ENCODE data around the gene TMEM238.

The TMEM238 gene

DNA sequence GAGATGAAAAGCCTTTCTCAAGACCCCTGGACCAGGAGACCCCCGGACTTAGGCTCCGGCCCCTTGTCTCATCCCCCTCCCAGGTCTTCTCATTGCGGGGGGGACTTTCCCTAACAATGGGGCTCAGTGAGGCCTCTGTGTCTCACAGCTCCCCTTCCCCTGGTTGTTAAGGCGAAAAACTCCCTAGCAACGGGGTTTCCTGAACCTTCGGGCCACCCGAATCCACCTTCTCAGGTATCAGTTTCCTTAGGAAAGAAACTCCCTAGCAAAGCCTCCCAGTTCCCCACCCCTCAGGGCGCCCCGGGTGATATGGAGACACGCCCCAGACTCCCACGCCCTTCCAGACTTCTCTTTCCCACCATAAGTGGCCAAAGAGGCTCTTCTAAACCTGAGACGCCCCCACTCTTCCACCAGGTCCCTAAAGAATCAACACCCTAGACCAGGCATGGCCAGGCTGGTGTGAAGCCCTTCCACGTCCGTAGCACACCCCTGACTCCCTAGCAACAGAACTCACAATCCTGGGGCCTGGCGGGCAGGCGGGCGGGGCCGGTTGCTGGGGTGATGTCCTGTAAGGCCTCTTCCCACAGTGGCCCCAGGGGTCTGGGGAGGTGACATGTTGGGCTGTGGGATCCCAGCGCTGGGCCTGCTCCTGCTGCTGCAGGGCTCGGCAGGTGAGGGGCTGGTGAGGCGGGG is 7.7 kb downstream of the TMEM238 start, which contains the start of gene TMEM190:
TMEM190 (plus strand) TSS at position 586 of the 693 bp plus-strand sequence; CDS start at position 614, 28 bp downstream.
- DNase-seq: no peak

DNA sequence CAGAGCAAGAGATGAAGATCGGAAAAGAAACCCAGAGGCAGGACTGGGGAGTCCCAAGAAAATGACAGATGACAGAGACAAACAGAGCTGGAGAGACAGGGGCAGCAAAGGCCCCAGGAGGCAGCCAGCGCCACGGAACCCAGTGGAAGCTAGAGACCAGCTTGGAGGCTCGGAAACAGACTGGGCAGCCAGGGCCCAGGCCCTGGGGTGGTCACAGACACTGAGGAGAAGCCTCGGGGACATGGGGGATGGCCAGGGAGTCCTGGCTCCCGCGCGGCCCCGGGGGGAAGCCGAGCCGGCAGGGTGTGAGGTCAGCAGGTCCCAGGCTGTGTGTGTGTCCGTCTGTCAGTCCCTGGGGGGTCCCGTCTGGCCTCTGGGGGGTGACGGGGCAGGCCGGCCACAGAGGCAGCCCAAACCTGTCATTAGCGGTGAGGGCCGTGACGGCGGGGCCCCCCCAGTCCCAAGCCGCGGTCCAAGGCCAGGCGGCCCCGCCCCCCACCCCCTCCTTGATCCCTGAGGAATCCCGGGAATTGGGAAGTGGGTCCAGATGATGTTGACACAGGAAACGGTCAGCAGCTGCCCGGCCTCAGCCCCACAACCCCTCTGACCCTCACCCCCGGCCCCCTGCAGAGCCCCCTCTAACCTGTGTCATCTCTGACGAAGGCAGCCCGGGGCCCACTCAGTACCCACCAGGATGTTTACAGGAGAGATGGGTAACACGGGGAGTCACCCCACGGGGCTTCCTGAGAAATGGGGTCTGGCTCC is 9.9 kb downstream of the TMEM238 start:
- no peak for DNase-seq

DNA sequence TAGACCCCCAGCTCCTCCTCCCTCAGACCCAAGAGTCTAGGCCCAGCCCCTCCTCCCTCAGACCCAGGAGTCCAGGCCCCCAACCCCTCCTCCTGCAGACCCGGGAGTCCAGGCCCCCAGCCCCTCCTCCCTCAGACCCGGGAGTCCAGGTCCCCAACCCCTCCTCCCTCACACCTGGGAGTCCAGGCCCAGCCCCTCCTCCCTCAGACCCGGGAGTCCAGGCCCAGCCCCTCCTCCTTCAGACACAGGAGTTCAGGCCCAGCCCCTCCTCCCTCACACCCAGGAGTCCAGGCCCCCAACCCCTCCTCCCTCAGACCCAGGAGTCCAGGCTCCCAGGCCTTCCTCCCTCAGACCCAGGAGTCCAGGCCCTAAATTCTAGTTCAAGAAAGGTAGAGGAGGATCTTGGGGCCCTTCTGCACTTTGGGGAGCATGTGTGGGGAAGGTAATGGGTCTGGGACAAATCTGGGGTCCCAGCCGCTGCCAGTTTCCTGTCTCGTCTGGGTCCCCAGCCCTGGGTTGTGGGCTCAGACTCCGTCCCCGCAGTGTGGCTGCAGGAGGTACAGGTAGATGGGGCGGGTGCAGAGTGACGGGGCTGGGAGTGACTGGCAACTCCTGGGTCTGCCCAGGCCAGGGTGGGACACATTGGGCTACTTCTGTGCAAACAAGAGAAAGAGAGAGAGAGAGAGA is 10.6 kb downstream of the TMEM238 start:
- DNase-seq: no peak

- no peak for DNase-seq
Measured at GRCh38 chr19:55372316-55373081, 11.6 kb downstream of the TMEM238 start.

DNA sequence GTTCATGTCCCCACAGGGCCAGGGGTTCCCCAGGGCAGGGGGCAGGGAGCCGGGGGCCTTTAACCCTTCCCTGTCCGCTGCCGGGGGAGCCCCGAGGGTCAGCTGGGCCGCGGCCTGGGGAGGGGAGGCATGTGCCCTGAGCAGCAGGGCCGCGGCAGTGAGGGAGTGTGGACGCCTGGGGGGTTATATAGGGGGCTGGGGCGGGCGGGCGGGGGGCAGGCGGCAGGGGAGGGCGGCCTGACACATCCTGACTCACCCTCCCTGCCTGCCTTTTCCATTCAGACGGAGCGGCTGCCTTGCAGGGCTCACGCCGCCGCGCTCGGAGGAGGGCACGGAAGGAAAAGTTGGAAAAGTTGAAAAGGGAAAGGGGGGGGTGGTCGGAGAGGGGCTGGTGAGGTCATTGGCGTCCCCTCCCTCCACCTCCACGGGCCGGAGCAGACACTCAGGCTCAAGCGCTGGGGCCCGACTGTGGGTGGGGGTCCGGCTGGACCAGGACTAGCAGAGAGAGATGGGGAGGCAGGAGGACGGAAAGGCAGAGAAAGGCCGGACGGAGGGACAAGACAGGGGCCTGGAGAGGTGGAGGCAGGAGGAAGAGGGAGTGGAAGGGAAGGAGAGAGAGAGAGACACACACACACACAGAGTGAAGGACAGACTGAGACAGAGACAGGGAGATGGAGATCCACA is 13.6 kb downstream of the TMEM238 start, which contains the start of gene IL11:
IL11 (minus strand) TSS at position 159 of the 684 bp plus-strand sequence; CDS start at position 6, 153 bp downstream.
- DNase-seq: no peak

GRCh38 chr19:55369653-55370304 is 14.3 kb downstream of the TMEM238 start:
- DNase-seq: no peak

DNA sequence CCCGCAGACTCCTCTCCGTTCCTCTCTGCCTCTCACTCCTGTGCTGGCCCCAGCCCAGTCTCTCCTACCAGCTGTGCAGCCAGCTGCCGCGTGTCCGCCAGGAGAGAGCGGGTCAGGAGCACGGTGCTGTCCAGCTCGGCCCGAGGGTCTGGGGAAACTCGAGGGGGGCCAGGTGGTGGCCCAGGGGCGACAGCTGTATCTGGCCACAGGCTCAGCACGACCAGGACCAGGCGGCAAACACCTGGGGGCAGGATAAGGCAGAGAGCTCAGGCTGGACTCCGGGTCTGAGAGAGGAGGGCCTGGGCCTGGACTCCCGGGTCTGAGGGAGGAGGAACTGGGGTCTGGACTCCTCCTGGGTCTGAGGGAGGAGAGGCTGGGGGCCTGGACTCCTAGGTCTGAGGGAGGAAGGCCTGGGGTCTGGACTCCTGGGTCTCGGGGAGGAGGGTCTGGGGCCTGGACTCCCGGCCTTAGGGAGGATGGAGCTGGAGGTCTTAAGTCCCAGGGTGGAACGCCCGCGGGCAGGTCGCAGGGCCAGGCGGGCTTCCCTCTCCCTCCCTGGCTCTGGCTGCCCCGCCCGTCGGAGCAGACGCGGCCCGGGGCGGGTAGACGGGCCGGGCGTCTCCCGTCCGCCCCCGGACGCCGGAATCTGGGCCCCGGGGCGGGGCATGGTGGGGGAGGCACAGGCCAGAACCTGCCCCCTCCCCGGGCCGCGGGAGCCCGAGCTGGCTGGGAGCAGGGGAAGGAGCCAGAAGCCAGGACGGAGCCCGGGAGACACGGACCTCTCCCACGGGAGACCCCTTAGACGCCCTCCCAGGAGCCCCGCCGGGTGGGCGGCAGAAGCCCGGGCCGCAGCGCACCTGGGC is 15.2 kb downstream of the TMEM238 start:
- DNase-seq: no peak

DNA sequence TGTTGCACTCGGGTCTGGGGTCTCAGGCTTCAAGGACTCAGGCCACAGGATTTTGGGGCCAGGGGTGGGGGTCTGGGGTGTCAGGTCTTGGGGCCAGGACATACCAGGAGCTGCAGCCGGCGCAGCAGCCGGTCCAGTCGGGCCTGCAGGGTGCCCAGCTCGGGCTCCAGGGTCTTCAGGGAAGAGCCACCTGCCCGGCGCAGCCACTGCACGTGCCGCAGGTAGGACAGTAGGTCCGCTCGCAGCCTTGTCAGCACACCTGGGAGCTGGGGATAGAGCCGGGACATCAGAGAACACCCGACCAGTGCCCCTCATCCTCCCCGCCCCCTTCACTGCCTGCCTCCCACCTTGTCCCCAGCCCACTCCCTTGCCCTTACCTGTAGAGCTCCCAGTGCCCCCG is 16.0 kb downstream of the TMEM238 start:
- no peak for DNase-seq

DNA sequence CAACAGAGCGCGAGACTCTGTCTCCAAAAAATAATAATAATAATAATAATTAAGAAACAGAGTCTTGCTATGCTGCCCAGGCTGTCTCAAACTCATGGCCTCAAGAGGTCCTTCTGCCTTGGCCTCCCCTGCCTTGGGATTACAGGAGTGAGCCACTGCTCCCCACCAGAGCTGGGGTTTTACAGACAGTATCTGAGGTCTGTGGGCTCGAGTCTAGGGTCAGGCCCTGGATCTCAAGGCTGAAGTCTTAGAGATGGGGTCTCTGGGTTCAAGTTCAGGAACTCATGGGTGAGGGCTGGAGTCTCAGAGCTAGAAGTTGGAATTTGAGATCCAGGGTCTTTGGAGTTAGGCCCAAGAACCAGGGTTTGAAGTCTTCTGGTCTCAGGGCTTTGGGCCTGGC is 17.3 kb downstream of the TMEM238 start:
- no peak for DNase-seq

DNA sequence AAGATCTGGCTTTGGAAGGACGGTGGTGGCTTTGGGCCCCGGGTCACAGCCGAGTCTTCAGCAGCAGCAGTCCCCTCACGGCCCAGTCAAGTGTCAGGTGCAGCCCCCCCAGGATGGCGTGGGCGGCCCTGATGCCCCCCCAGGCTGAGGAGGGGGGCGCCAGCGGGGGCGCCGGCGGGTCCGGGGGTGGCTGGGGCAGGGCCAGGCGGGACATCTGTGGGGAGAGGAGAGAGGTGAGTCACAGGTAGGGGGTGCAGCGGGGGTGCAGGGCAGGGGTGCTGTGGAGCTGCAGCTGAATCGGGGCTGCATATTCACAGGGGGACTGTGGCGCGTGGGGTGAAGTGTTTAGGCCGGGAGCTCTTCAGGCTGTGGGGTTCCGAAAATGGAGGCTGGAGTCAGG is 18.1 kb downstream of the TMEM238 start:
- DNase-seq: no peak

GRCh38 chr19:55365245-55365644 is 18.8 kb downstream of the TMEM238 start:
- DNase-seq: no peak

DNA sequence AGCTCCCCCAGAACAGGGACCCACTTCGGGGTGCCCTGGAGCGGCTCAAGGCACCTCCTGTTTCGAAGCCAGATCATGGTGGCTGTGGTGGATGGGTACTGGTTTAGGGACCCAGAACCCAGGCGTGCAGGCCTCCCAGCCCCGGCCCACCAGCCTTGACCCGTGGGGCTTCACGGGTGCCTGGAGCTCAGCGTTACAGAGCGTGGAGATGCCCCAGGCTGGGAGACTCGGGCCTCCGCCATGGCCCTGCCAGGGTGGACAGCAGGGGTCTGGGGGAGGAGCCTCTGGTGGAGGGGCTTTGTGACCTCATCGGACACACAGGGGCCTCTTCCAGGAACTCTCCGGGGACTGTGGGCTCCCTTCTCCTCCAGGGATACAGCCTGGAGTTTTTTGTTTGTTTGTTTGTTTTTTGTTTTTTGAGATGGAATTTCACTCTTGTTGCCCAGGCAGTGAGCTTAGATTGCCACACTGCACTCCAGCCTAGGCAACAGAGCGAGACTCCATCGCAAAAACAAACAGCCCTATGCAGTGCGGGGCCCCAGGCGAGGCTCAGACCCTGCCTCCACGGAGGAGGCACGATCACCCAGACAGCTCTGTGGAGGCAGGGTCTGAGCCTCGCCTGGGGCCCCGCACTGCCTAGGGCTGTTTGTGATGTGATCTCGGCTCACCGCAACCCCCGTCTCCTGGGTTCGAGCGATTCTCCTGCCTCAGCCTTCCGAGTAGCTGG is 20.9 kb downstream of the TMEM238 start, which contains the start of gene GARIN5B:
GARIN5B (minus strand) TSS at position 271 of the 727 bp plus-strand sequence; CDS start at position 77, 194 bp downstream.
- DNase-seq: no peak

- no peak for DNase-seq
Measured at GRCh38 chr19:55362174-55362989, 21.7 kb downstream of the TMEM238 start.

DNA sequence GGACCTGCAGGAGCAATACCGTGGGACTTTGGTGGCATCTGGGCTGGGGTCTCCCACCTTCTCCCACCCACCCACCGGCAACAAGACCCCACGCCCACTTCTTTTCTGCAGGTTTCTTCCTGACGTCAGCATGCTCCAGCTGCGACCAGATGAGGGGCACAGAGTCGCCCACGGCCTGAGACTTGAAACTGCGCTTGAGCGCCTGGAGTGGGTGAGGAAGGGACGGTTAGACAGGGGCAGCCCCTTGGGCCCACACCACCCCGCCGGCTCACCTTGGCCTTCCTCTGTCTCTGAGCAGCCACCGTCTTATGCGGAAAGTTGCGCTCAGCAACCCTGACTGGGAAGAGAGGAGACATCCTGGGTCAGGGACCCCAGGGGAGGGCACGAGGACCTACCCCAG is 23.2 kb downstream of the TMEM238 start:
- no peak for DNase-seq

- no peak for DNase-seq
Measured at GRCh38 chr19:55358943-55359908, 24.9 kb downstream of the TMEM238 start.

DNA sequence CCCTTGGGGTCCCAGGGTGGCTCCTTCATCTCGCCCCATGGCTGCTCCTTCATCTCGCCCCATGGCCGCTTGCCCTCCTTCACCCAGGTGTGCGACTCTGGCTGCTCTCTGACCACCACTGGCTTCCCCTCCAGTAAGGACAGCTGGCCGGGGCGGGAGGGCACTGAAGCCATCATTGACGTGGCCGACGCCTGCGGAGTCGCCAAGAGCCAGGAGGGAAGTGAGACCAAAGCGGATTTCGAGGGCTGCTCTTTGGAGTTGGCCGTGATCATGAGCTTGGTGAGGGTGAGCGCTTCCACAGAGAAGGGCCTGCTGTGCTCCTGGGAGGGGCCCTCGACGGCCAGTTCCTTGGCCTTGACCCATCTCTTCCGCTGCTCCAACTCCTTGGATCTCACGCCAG is 25.6 kb downstream of the TMEM238 start:
- DNase-seq: no peak

DNA sequence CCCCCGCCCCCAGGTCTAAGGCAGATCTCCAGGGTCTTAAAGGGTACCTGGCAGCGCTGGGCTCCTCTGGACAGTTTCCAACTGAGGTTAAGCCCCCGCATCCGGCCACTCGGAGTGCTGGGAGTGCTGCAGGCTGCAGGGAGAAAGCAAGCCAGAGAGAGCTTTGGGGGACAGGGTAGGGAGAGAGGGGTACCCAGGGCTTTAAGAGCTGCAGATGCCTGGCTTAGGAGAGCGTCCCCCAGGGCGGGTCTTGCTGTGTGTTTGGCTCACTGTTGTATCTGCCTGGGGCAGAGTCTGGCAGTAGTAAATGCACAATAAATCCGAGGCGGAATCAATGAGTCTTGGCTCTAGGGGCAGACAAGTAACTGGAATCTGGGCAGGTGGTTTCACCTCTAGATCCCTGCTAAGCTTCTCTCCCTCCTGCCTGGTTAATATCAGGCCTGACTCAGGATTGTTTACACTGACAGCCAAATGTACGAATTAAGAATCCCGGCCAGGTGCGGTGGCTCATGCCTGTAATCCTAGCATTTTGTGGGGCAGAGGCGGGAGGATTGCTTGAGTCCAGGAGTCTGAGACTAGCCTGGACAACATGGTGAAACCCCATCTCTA is 28.8 kb downstream of the TMEM238 start:
- DNase-seq: no peak
